K562 (cell line): Measurements from ENCODE around the gene RNF217. TPM values are rescaled to one million over a fixed set of nuclear protein-coding genes. Genes with fewer than 3 reads are reported as not detected.

Source experiments
- ATF6 ChIP-seq: sonication (generic); formaldehyde crosslinking; IDR thresholded peaks from 2 replicates; pipeline ENCODE4 v1.4.0; 2020; ENCODE audit warnings: mild to moderate bottlenecking, missing genetic modification reagents
- BRCA1 ChIP-seq, 2 experiments: fragments of 450-650 bp in 1 of 2; sonication (generic) in 1 of 2; formaldehyde crosslinking in 1 of 2; IDR thresholded peaks; 2 replicates each; pipeline versions ENCODE4 v1.5.0 to v1.6.1; 2017 to 2020; ENCODE audit warnings: mild to moderate bottlenecking in 1 of 2, missing genetic modification reagents in 1 of 2
- CBFA2T2 ChIP-seq: fragments of 450-650 bp; conservative IDR thresholded peaks from 2 replicates; pipeline ENCODE4 v1.6.1; 2017; ENCODE audit warnings: mild to moderate bottlenecking
- CREB3 ChIP-seq: fragments of 450-650 bp; conservative IDR thresholded peaks from 2 replicates; pipeline ENCODE4 v1.6.1; 2016; ENCODE audit warnings: missing genetic modification characterization, low read depth, mild to moderate bottlenecking, missing compliant biosample characterization, moderate library complexity
- DPF2 ChIP-seq: fragments of 450-650 bp; IDR thresholded peaks from 2 replicates; pipeline ENCODE4 v1.6.1; 2016
- FOXA1 ChIP-seq: fragments of 450-650 bp; IDR thresholded peaks from 2 replicates; pipeline ENCODE4 v1.6.1; 2016; ENCODE audit warnings: mild to moderate bottlenecking, borderline replicate concordance
- KDM4B ChIP-seq, 2 experiments: fragments of 450-650 bp in 1 of 2; sonication (generic) in 1 of 2; IDR thresholded peaks; 2 replicates each; pipeline ENCODE4 v1.6.1; 2016 to 2017; ENCODE audit warnings: borderline replicate concordance in 2 of 2, antibody characterized with exemption in 1 of 2, low read depth in 1 of 2, mild to moderate bottlenecking in 1 of 2
- MYC ChIP-seq, 2 experiments: fragments of 250-450 bp in 1 of 2; sonication (Bioruptor Pico) in 1 of 2; IDR thresholded peaks; 2 replicates each; pipeline versions ENCODE4 v1.5.1 to v1.6.1; 2012 to 2021; ENCODE audit warnings: low read depth in 2 of 2, borderline replicate concordance in 1 of 2, improper control_type of control experiment in 1 of 2, low read length in 1 of 2, mild to moderate bottlenecking in 1 of 2, moderate library complexity in 1 of 2
- NFIC ChIP-seq: fragments of 450-650 bp; IDR thresholded peaks from 2 replicates; pipeline ENCODE4 v1.6.1; 2017; ENCODE audit warnings: mild to moderate bottlenecking, inconsistent platforms
- PML ChIP-seq: IDR thresholded peaks from 2 replicates; pipeline ENCODE4 v1.6.1; 2012; ENCODE audit warnings: low read length, inconsistent platforms
- SRSF3 ChIP-seq: fragments of 200-400 bp; formaldehyde crosslinking; IDR thresholded peaks from 2 replicates; pipeline ENCODE4 v1.6.1; 2016; ENCODE audit warnings: mild to moderate bottlenecking, low read length, moderate library complexity; ENCODE audit not compliant: insufficient read depth
- TAF15 ChIP-seq: fragments of 200-400 bp; formaldehyde crosslinking; IDR thresholded peaks from 2 replicates; pipeline ENCODE4 v1.6.1; 2017; ENCODE audit warnings: mild to moderate bottlenecking, low read depth, low read length, moderate library complexity
- THAP7 ChIP-seq: fragments of 250-450 bp; sonication (Bioruptor Pico); IDR thresholded peaks from 2 replicates; pipeline ENCODE4 v1.5.0; 2021
- ZFX ChIP-seq: sonication (generic); formaldehyde crosslinking; IDR thresholded peaks from 2 replicates; pipeline ENCODE4 v1.8.0; 2022; ENCODE audit warnings: mild to moderate bottlenecking, missing genetic modification reagents, moderate library complexity
- ZNF12 ChIP-seq: sonication (generic); formaldehyde crosslinking; IDR thresholded peaks from 2 replicates; pipeline ENCODE4 v1.4.0; 2020; ENCODE audit warnings: mild to moderate bottlenecking, missing genetic modification reagents
- polyA plus RNA-seq, 8 experiments: library from polyadenylated mRNA; depleted of rRNA in 4 of 8; stranded (reverse) in 5 of 8; unstranded in 3 of 8; fragments of >200 nt; fragmentation: Nextera tagmentation in 2 of 8; fragmentation: Illumina TruSeq in 1 of 8; extraction: Ambion mirVana in 2 of 8; extraction: Trizol in 1 of 8; gene quantifications; 2 replicates each; pipeline versions ENCODE4 v1.2.1 to v1.2.3, GENCODE V29; 2011 to 2014; ENCODE audit warnings: inconsistent platforms in 1 of 8, missing spikeins in 1 of 8
- total RNA-seq, 7 experiments: library from RNA; depleted of rRNA in 6 of 7; stranded (reverse); fragments of >200 nt in 6 of 7; fragmentation: Illumina TruSeq in 2 of 7; extraction: Trizol in 2 of 7; gene quantifications; 2 replicates each; pipeline versions ENCODE4 v1.2.1 to v1.2.3, GENCODE V29; 2011 to 2021; ENCODE audit warnings: low replicate concordance in 1 of 7
- TF ChIP-seq, protein P1 (sequence below): fragments of 450-650 bp; IDR thresholded peaks from 2 replicates; pipeline ENCODE4 v1.6.1; 2016
- TF ChIP-seq, protein P2 (sequence below), 2 experiments: fragments of 450-650 bp in 1 of 2; sonication (generic) in 1 of 2; formaldehyde crosslinking in 1 of 2; IDR thresholded peaks in 1 of 2; conservative IDR thresholded peaks in 1 of 2; 2 replicates each; pipeline versions ENCODE4 v1.6.1 to v1.8.1; 2016 to 2023; ENCODE audit warnings: mild to moderate bottlenecking in 2 of 2, moderate library complexity in 2 of 2, inconsistent platforms in 1 of 2, missing genetic modification reagents in 1 of 2
- TF ChIP-seq, protein P3 (sequence below): fragments of 200-800 bp; sonication (Bioruptor generic); IDR thresholded peaks from 2 replicates; pipeline ENCODE4 v1.6.1; 2017; ENCODE audit warnings: missing genetic modification characterization, missing compliant biosample characterization

The RNF217 gene
- total and polyA plus RNA-seq, 9 of the 15 experiments (the other 6 are each of a cell fraction or from before 2014, with no cell fraction given), result 2.9 to 25.6 (median 12.0) TPM

- TF ChIP-seq THAP7 (CRISPR knock-in tag), result no peak
- TF ChIP-seq ZFX (CRISPR knock-in tag), result peak; percentile 86
- TF ChIP-seq, protein P1, sequence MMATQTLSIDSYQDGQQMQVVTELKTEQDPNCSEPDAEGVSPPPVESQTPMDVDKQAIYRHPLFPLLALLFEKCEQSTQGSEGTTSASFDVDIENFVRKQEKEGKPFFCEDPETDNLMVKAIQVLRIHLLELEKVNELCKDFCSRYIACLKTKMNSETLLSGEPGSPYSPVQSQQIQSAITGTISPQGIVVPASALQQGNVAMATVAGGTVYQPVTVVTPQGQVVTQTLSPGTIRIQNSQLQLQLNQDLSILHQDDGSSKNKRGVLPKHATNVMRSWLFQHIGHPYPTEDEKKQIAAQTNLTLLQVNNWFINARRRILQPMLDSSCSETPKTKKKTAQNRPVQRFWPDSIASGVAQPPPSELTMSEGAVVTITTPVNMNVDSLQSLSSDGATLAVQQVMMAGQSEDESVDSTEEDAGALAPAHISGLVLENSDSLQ, result no peak
- peak; percentile 36 for TF ChIP-seq NFIC
- TF ChIP-seq CBFA2T2, result no peak
- no peak for TF ChIP-seq ATF6 (CRISPR knock-in tag)
- TF ChIP-seq, protein P2, sequence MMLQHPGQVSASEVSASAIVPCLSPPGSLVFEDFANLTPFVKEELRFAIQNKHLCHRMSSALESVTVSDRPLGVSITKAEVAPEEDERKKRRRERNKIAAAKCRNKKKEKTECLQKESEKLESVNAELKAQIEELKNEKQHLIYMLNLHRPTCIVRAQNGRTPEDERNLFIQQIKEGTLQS (IDR thresholded peaks at IDR 0.05), result no peak
- TF ChIP-seq, protein P2 (CRISPR knock-in tag; conservative IDR thresholded peaks at IDR 0.05), result no peak
- TF ChIP-seq TAF15, result no peak
- no peak for TF ChIP-seq FOXA1
- 0 out of 4 replicates have a peak, but pooled peaks of 1 of the 2 experiments have one; percentile 74 for TF ChIP-seq KDM4B (IDR thresholded peaks at IDR 0.05; ENCODE audit: borderline replicate concordance in 2 of 2, low read depth in 1 of 2)
- 0 out of 2 replicates have a peak, but pooled peaks have one; percentile 35 for TF ChIP-seq ZNF12 (CRISPR knock-in tag)
- TF ChIP-seq MYC (IDR thresholded peaks at IDR 0.05; ENCODE audit: low read depth, low read length), result peak; percentile 60
- TF ChIP-seq MYC (CRISPR knock-in tag; IDR thresholded peaks at IDR 0.05; ENCODE audit: borderline replicate concordance, low read depth), result no peak
- TF ChIP-seq CREB3 (tag), result no peak
- no peak for TF ChIP-seq BRCA1 (IDR thresholded peaks at IDR 0.05)
- TF ChIP-seq BRCA1 (CRISPR knock-in tag; IDR thresholded peaks at IDR 0.05), result no peak
- TF ChIP-seq, protein P3, sequence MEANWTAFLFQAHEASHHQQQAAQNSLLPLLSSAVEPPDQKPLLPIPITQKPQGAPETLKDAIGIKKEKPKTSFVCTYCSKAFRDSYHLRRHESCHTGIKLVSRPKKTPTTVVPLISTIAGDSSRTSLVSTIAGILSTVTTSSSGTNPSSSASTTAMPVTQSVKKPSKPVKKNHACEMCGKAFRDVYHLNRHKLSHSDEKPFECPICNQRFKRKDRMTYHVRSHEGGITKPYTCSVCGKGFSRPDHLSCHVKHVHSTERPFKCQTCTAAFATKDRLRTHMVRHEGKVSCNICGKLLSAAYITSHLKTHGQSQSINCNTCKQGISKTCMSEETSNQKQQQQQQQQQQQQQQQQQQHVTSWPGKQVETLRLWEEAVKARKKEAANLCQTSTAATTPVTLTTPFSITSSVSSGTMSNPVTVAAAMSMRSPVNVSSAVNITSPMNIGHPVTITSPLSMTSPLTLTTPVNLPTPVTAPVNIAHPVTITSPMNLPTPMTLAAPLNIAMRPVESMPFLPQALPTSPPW (CRISPR knock-in tag), result peak; percentile 68; the same call in 1 of the 2 replicates
- no peak for TF ChIP-seq SRSF3
- peak; percentile 47; the same call in 1 of the 2 replicates for TF ChIP-seq PML
- TF ChIP-seq DPF2, result no peak; the same call in 1 of the 2 replicates
Observed at GRCh38 chr6:124961777-124962638, at the start of gene RNF217 (continued).
